H1 (cell line): Measurements from ENCODE around the gene DLK1. TPM values are rescaled to one million over a fixed set of nuclear protein-coding genes. Genes with fewer than 3 reads are reported as not detected.

ENCODE experiments used
- CTCF ChIA-PET: fragments of 300-600 bp; sonication (Branson Sonifier 250); formaldehyde crosslinking; loops from one replicate; lab custom pipeline; 2021; ENCODE audit not compliant: partially characterized antibody; lab: Charles Lee
- POLR2A ChIA-PET: fragments of 300-600 bp; sonication (Branson Sonifier 250); formaldehyde crosslinking; loops from one replicate; lab custom pipeline; 2021; ENCODE audit warnings: inconsistent platforms; ENCODE audit not compliant: partially characterized antibody; lab: Charles Lee
- DNase-seq, 2 experiments: peaks; one replicate each; pipeline versions ENCODE4 v3.0.0 to v3.0.0-alpha.2; 2010 to 2022; ENCODE audit warnings: low spot score in 2 of 2, low read depth in 1 of 2, mixed read lengths in 1 of 2
- FAIRE-seq: peaks from 2 replicates; lab custom pipeline; 2011; peaks lifted over from hg19 to GRCh38; lab: Jason Lieb, UNC
- H2AFZ ChIP-seq: 2 replicates; pipeline ENCODE4 v1.8.1; 2012; ENCODE audit warnings: low read length, inconsistent platforms
- H2AK5ac ChIP-seq: 2 replicates; pipeline ENCODE4 v1.6.1; 2013; ENCODE audit warnings: low read depth, low read length
- H2BK120ac ChIP-seq: replicated peaks from 2 replicates; pipeline ENCODE3; 2013; ENCODE audit warnings: low read depth, low read length, inconsistent platforms
- H2BK12ac ChIP-seq: 2 replicates; pipeline ENCODE4 v1.6.1; 2013; ENCODE audit warnings: low read depth, low read length
- H2BK15ac ChIP-seq: 2 replicates; pipeline ENCODE4 v1.6.1; 2013; ENCODE audit warnings: low read length
- H2BK20ac ChIP-seq: 2 replicates; pipeline ENCODE4 v1.6.1; 2013; ENCODE audit warnings: low read length
- H2BK5ac ChIP-seq: 2 replicates; pipeline ENCODE4 v1.6.1; 2013; ENCODE audit warnings: low read depth, low read length
- H3K14ac ChIP-seq: 2 replicates; pipeline ENCODE4 v1.6.1; 2013; ENCODE audit warnings: inconsistent platforms; ENCODE audit not compliant: insufficient read length
- H3K18ac ChIP-seq: 2 replicates; pipeline ENCODE4 v1.6.1; 2013; ENCODE audit warnings: low read length; ENCODE audit errors: extremely low read depth
- H3K23ac ChIP-seq: 2 replicates; pipeline ENCODE4 v1.6.1; 2013; ENCODE audit warnings: inconsistent platforms; ENCODE audit not compliant: insufficient read length
- H3K23me2 ChIP-seq: 2 replicates; pipeline ENCODE4 v1.6.1; 2013; ENCODE audit warnings: low read depth, low read length
- H3K27ac ChIP-seq: 2 replicates; pipeline ENCODE4 v1.6.1; 2011; ENCODE audit warnings: low read depth, low read length, inconsistent platforms
- H3K27me3 ChIP-seq, 4 experiments: replicated peaks in 1 of 4; 1 replicate in 1 of 4; 2 replicates in 3 of 4; pipeline versions ENCODE4 v1.6.1 to v1.8.1; 2011 to 2013; ENCODE audit warnings: low read length in 3 of 4, mild to moderate bottlenecking in 3 of 4, inconsistent platforms in 2 of 4, mixed read lengths in 2 of 4, moderate library complexity in 1 of 4; ENCODE audit not compliant: control insufficient read depth in 3 of 4, insufficient read depth in 3 of 4; ENCODE audit errors: extremely low read depth in 1 of 4
- H3K36me3 ChIP-seq, 4 experiments: 2 replicates each; pipeline versions ENCODE4 v1.6.1 to v1.8.1; 2011 to 2013; ENCODE audit warnings: mild to moderate bottlenecking in 4 of 4, low read length in 3 of 4, moderate library complexity in 2 of 4, control low read depth in 1 of 4, inconsistent platforms in 1 of 4; ENCODE audit not compliant: insufficient read depth in 4 of 4, control insufficient read depth in 2 of 4
- H3K4ac ChIP-seq: replicated peaks from 2 replicates; pipeline ENCODE3; 2013; ENCODE audit warnings: low read length, low read depth, mixed read lengths, inconsistent platforms; ENCODE audit not compliant: insufficient read length
- H3K4me1 ChIP-seq, 4 experiments: replicated peaks in 1 of 4; 1 replicate in 1 of 4; 2 replicates in 3 of 4; pipeline versions ENCODE4 v1.6.1 to v1.8.1; 2011 to 2013; ENCODE audit warnings: low read length in 3 of 4, inconsistent platforms in 2 of 4, mixed read lengths in 1 of 4; ENCODE audit not compliant: insufficient read depth in 4 of 4, control insufficient read depth in 3 of 4
- H3K4me2 ChIP-seq, 2 experiments: 2 replicates each; pipeline versions ENCODE4 v1.6.1 to v1.8.1; 2011 to 2013; ENCODE audit warnings: low read depth in 2 of 2, low read length in 2 of 2, control low read depth in 1 of 2, inconsistent platforms in 1 of 2, mild to moderate bottlenecking in 1 of 2; ENCODE audit not compliant: insufficient read depth in 1 of 2
- H3K4me3 ChIP-seq, 4 experiments: fragments of 200-600, 300-600 bp in 1 of 4; sonication (generic), shearing (Covaris generic), sonication (Bioruptor Twin) in 1 of 4; 2 replicates each; pipeline versions ENCODE4 v1.5.1 to v1.8.1; 2011 to 2016; ENCODE audit warnings: low read length in 4 of 4, low read depth in 3 of 4, control low read depth in 2 of 4, inconsistent platforms in 2 of 4, mild to moderate bottlenecking in 2 of 4, mixed read lengths in 1 of 4, moderate library complexity in 1 of 4; ENCODE audit not compliant: insufficient read depth in 2 of 4; ENCODE audit errors: extremely low read depth in 1 of 4
- H3K56ac ChIP-seq: replicated peaks from 2 replicates; pipeline ENCODE3; 2013; ENCODE audit warnings: low read depth, mild to moderate bottlenecking, mixed read lengths, low read length, inconsistent platforms; ENCODE audit not compliant: insufficient read length
- H3K79me1 ChIP-seq: 2 replicates; pipeline ENCODE4 v1.6.1; 2013; ENCODE audit warnings: low read depth, low read length, control low read depth
- H3K79me2 ChIP-seq, 2 experiments: 2 replicates each; pipeline versions ENCODE4 v1.6.1 to v1.8.1; 2012 to 2013; ENCODE audit warnings: low read length in 2 of 2, mild to moderate bottlenecking in 2 of 2, inconsistent platforms in 1 of 2; ENCODE audit not compliant: insufficient read depth in 2 of 2, control insufficient read depth in 1 of 2
- H3K9ac ChIP-seq, 4 experiments: replicated peaks in 1 of 4; 1 replicate in 1 of 4; 2 replicates in 3 of 4; pipeline versions ENCODE4 v1.6.1 to v1.8.1; 2011 to 2013; ENCODE audit warnings: low read depth in 3 of 4, low read length in 3 of 4, control low read depth in 2 of 4, mild to moderate bottlenecking in 2 of 4, moderate library complexity in 2 of 4, inconsistent platforms in 1 of 4; ENCODE audit errors: extremely low read depth in 1 of 4
- H3K9me3 ChIP-seq, 2 experiments: 2 replicates each; pipeline versions ENCODE4 v1.6.1 to v1.8.1; 2012 to 2013; ENCODE audit warnings: mild to moderate bottlenecking in 2 of 2, moderate library complexity in 2 of 2, control low read depth in 1 of 2, inconsistent platforms in 1 of 2, low read depth in 1 of 2, low read length in 1 of 2, mixed read lengths in 1 of 2; ENCODE audit not compliant: insufficient read depth in 2 of 2
- H4K20me1 ChIP-seq, 2 experiments: replicated peaks in 1 of 2; 2 replicates each; pipeline versions ENCODE3 to v1.8.1; 2011 to 2013; ENCODE audit warnings: inconsistent platforms in 2 of 2, low read length in 2 of 2, mild to moderate bottlenecking in 1 of 2; ENCODE audit not compliant: insufficient read depth in 2 of 2, control insufficient read depth in 1 of 2
- H4K5ac ChIP-seq: 2 replicates; pipeline ENCODE4 v1.6.1; 2013; ENCODE audit warnings: low read length, low read depth, mixed read lengths, inconsistent platforms; ENCODE audit not compliant: insufficient read length
- H4K8ac ChIP-seq: 2 replicates; pipeline ENCODE4 v1.8.0; 2013; ENCODE audit warnings: mild to moderate bottlenecking, moderate library complexity, low read length, inconsistent platforms; ENCODE audit not compliant: insufficient read depth; ENCODE audit errors: extremely low read depth
- H4K91ac ChIP-seq: replicated peaks from 2 replicates; pipeline ENCODE3; 2013; ENCODE audit warnings: low read length, mixed read lengths, inconsistent platforms; ENCODE audit not compliant: insufficient read length
- BACH1 ChIP-seq: IDR thresholded peaks from 2 replicates; pipeline ENCODE4 v1.6.1; 2012; ENCODE audit warnings: low read length, improper control_type of control experiment
- BCL11A ChIP-seq, 2 experiments: IDR thresholded peaks; one replicate each; pipeline ENCODE4 v1.6.1; 2011; ENCODE audit warnings: low read depth in 2 of 2, low read length in 2 of 2, mild to moderate bottlenecking in 2 of 2
- CBX8 ChIP-seq: fragments of 300-800, 300-1000 bp; sonication (generic); IDR thresholded peaks from 2 replicates; pipeline ENCODE4 v1.7.1; 2016; ENCODE audit warnings: low read depth, low read length, borderline replicate concordance
- CHD1 ChIP-seq: IDR thresholded peaks from 2 replicates; pipeline ENCODE4 v1.6.1; 2012; ENCODE audit warnings: low read depth, low read length, improper control_type of control experiment
- HDAC6 ChIP-seq: IDR thresholded peaks from one replicate; pipeline ENCODE4 v1.7.1; 2012; ENCODE audit warnings: low read depth, mild to moderate bottlenecking, inconsistent platforms, low read length, moderate library complexity
- JUND ChIP-seq: IDR thresholded peaks from 2 replicates; pipeline ENCODE4 v1.6.1; 2011; ENCODE audit warnings: mild to moderate bottlenecking, improper control_type of control experiment, low read length
- POLR2AphosphoS5 ChIP-seq: IDR thresholded peaks from 2 replicates; pipeline ENCODE4 v1.6.1; 2011; ENCODE audit warnings: low read depth, low read length
- RAD21 ChIP-seq, 2 experiments: IDR thresholded peaks in 1 of 2; conservative IDR thresholded peaks in 1 of 2; 2 replicates each; pipeline ENCODE4 v1.6.1; 2011; ENCODE audit warnings: low read depth in 2 of 2, low read length in 2 of 2, improper control_type of control experiment in 1 of 2, inconsistent platforms in 1 of 2, mild to moderate bottlenecking in 1 of 2, moderate library complexity in 1 of 2
- SIN3A ChIP-seq, 2 experiments: IDR thresholded peaks in 1 of 2; conservative IDR thresholded peaks in 1 of 2; 2 replicates each; pipeline ENCODE4 v1.6.1; 2011 to 2012; ENCODE audit warnings: low read length in 2 of 2, improper control_type of control experiment in 1 of 2, low read depth in 1 of 2, mild to moderate bottlenecking in 1 of 2
- TAF1 ChIP-seq: IDR thresholded peaks from 2 replicates; pipeline ENCODE4 v1.6.1; 2011; ENCODE audit warnings: mild to moderate bottlenecking, low read depth, low read length
- whole genome bisulfite sequencing, 2 experiments: shearing (Covaris generic) in 1 of 2; methylation state at CpG; one replicate each; pipeline versions ENCODE4 v1.1.6 to v1.1.7; 2013 to 2015; ENCODE audit warnings: low lambda C conversion rate in 2 of 2, mixed read lengths in 2 of 2, inconsistent platforms in 1 of 2, low coverage in 1 of 2, missing lambda C conversion rate in 1 of 2; ENCODE audit not compliant: insufficient replicate concordance in 2 of 2, insufficient coverage in 1 of 2, insufficient read length in 1 of 2; ENCODE audit errors: extremely low coverage in 1 of 2, missing lambda C conversion rate in 1 of 2; 5-methylcytosine and 5-hydroxymethylcytosine counted together
- polyA plus RNA-seq, 7 experiments: library from polyadenylated mRNA; depleted of rRNA in 3 of 7; stranded (reverse) in 5 of 7; unstranded in 2 of 7; fragments of >200 nt in 5 of 7; fragments of 200-250 nt in 2 of 7; gene quantifications; 1 replicate in 5 of 7; 2 replicates in 1 of 7; 4 replicates in 1 of 7; pipeline versions ENCODE4 v1.2.1 to v1.2.3, GENCODE V29; 2011 to 2013; ENCODE audit warnings: missing spikeins in 2 of 7, mixed read lengths in 2 of 7
- total RNA-seq: library from RNA; stranded (reverse); fragmentation: NEBNext Ultra II Directional; extraction: Animal tissue kit (Norgen Biotek cat#: 25700); gene quantifications from 2 replicates; pipeline ENCODE4 v1.2.1, GENCODE V29; 2021

DLK1 gene
- total and polyA plus RNA-seq, 2 of the 8 experiments (the other 6 are each of a cell fraction or from before 2014, with no cell fraction given), result 1.3 to 2.4 TPM

GRCh38 chr14:100728962-100729361 is 2.3 kb downstream of the DLK1 start:
- peaks cover 24 to 49% (median 44%) of the 10 kb centered on the region in 4 experiments for H3K27me3 ChIP-seq
- no peak for FAIRE-seq

More at GRCh38 chr14:100728962-100729361, 2.3 kb downstream of the DLK1 start:
- Histone ChIP-seq H3K4ac (no peak overlapping the region), H3K27ac (no peak overlapping the region), H2BK5ac (no peak overlapping the region), H3K9me3 (peaks cover 0 to 5% of the 10 kb centered on the region in 2 experiments; a peak in 1 of 4 replicates), H3K79me2 (no peaks in the 10 kb centered on the region), H4K20me1 (peaks cover 0 to 3% of the 10 kb centered on the region in 2 experiments), H4K5ac (no peak overlapping the region), H3K56ac (no peak overlapping the region), H4K8ac (no peak overlapping the region), H2BK120ac (no peak overlapping the region), H3K18ac (no peak overlapping the region), H4K91ac (no peak overlapping the region), H2AK5ac (no peak overlapping the region), H2BK12ac (no peak overlapping the region), H3K9ac (no peak overlapping the region), H3K79me1 (no peaks in the 10 kb centered on the region), H3K36me3 (peaks cover 0 to 3% (median 0%) of the 10 kb centered on the region in 4 experiments; a peak in 1 of 8 replicates), H3K23me2 (peaks cover 2% of the 10 kb centered on the region; the same call in 1 of the 2 replicates), H2BK20ac (no peak overlapping the region), H3K23ac (no peak overlapping the region), H3K4me1 (peaks cover 0 to 15% (median 6%) of the 10 kb centered on the region in 4 experiments; a peak in 5 of 7 replicates), H3K4me3 (no peak overlapping the region), H2AFZ (no peak overlapping the region), H2BK15ac (no peak overlapping the region), H3K4me2 (no peak overlapping the region), H3K14ac (no peak overlapping the region)
- POLR2A ChIA-PET, result interaction anchor here (0.6 to 0.9 kb wide), 2 partner anchors 10 to 151 kb away, joined by 3 to 4 read pairs; no protein-coding TSS in a partner anchor
- CTCF ChIA-PET, result interaction anchor here (0.7 to 2.5 kb wide), 11 partner anchors 10 to 172 kb away, joined by 3 to 6 read pairs (median 4); no protein-coding TSS in a partner anchor
- no peak for DNase-seq
- WGBS, 2 experiments, result 75% methylated on average over 13 of the region's 13 CpGs; no CpG with 5 or more reads in 1 of the 2 experiments
- TF ChIP-seq JUND, result no peak
- TF ChIP-seq BACH1, result no peak
- no peak for TF ChIP-seq BCL11A (IDR thresholded peaks at IDR 0.05; ENCODE audit: low read depth in 2 of 2, low read length in 2 of 2)
- no peak for TF ChIP-seq TAF1
- TF ChIP-seq SIN3A (conservative IDR thresholded peaks at IDR 0.05 in 1 of 2, IDR thresholded peaks at IDR 0.05 in 1 of 2; ENCODE audit: low read depth in 1 of 2, low read length in 2 of 2), result no peak
- no peak for TF ChIP-seq CHD1
- no peak for TF ChIP-seq RAD21 (IDR thresholded peaks at IDR 0.05 in 1 of 2, conservative IDR thresholded peaks at IDR 0.05 in 1 of 2; ENCODE audit: low read depth in 2 of 2, low read length in 2 of 2)
- no peak for TF ChIP-seq CBX8
- TF ChIP-seq HDAC6, result no peak
- TF ChIP-seq POLR2AphosphoS5, result no peak
